DMS79 (cell line): ENCODE measurements around the gene HNF1B.
A peak's percentile ranks its signal among the peaks of the same experiment; 100 is the strongest.

Experiments
- DNase-seq: peaks from one replicate; lab custom pipeline; 2025; lab: John Stamatoyannopoulos, UW

HNF1B gene

DNA sequence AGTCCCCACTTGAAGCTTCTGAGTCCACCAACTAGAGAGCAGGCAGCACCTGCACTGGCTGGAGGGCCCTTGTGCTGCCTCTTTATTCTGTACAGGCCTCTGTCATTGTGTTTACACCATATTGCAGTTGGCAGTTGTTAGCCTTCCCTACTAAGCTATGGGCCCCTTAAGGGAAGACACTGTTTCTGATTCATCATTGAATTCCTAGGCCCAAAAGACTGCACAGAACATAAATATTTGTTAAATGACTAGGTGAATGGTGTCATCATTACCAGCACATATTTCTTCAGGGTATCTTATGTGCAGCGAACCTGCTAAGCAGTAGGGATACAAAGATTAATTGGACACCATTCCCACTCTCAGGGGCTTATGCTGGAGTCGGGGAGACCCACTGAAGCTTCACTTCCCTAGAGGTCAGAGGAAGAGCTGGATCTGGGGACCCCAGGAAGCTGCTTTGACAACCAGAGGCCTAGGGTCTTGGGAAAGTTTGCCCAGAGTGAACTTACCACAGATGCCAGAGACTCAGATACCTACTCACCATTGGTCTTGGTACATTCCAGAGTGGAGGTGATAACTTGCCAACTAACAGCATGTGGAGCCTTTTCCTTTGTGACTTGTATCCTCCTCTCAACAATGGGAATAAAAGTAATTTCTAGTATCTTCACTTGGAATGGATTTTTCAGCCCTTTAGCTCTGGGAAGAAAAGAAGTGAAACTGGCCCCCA is 72.9 kb downstream of the HNF1B start:
- peak; percentile 92 for DNase-seq

DNA sequence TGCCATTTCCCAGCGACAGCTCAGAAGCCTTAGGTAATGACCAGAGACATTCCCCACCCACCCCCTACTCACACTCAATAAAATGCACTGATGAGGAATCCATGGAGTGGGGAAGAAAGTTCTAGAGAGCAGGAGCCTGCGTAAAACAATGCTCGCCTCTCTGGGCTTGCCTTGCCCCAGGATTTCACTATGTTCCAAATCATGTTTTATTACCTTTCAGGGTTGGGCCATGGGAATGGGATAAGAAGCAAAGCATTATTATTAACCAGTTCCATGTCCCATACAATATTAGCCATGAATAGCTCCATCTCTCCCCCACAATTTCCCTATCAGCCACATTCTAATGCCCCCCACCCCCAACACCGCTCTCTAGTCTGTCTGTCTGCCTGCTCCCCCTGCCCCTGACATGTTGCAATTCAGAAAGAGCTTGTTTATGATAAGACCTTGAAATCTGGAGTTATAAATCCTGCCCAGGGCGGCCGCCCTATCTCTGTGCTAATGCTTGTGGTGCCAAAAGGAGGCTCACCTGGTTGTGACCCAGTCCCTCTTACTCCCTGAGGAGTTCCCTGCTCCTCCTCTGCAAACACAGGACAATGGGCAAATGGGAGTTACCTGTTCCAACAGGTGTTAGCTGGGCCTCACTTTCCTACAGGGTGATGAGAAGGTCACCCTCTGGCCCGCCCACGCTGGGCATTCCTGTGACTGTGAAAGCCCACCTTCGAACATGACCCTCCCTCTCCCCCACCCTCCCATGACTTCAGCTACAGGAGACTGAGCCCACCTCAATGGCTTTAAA is 73.6 kb downstream of the HNF1B start:
- DNase-seq, result no peak

DNA sequence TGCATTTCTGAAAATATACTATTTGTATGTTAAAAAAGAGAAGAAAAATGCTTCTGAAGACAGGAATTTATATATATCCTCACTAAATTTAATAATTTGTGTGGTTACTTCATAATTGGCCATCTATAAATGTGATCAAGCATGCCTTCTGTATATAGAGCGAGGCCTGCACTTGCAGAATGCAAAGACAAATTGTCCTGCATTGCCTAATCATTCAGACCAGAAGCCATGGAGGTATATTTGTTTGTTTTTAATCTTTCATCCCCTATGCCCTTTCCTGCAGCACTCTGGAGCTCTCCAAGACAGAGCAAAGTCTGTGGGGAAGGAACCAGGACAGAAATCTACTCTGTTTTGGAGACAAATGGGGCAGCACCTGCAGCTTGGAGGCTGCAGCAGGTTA is 77.8 kb downstream of the HNF1B start:
- DNase-seq, result no peak

DNA sequence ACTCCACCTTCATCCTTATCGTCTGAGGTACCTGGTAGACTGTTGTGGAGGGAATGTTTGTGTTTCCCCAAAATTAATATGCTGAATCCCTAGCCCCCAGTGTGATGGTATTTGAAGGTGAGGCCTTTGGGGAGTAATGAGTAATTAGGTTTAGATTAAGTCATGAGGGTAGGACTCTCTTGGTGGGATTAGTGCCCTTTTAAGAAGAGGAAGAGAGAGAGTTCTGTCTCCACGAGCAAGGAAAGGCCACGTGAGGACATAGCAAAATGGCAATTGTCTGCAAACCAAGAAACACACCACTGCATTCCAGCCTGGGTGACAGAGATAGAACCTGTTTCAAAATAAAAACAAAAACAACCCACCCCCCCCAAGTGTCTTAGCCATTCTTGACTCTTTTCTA is 80.6 kb downstream of the HNF1B start:
- no peak for DNase-seq

DNA sequence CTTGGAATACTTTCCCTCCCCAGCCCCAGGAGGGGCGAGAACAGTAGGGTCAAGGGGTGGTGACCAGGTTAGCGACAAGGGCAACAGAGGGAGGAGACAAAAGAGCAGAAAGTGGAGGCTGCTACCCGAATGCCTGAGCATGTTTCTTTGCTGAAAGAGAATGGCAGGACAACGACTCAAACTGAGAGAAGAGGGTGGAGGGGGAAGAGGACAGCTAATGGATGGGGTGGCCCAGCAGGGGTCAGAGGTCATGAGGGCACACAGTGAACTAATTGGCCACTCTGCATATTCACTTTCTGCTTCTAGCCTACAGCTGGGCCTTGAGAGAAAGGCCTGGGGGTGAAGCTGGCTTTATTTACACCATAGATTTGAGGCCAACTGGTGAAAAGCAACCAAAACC is 82.5 kb downstream of the HNF1B start:
- no peak for DNase-seq

DNA sequence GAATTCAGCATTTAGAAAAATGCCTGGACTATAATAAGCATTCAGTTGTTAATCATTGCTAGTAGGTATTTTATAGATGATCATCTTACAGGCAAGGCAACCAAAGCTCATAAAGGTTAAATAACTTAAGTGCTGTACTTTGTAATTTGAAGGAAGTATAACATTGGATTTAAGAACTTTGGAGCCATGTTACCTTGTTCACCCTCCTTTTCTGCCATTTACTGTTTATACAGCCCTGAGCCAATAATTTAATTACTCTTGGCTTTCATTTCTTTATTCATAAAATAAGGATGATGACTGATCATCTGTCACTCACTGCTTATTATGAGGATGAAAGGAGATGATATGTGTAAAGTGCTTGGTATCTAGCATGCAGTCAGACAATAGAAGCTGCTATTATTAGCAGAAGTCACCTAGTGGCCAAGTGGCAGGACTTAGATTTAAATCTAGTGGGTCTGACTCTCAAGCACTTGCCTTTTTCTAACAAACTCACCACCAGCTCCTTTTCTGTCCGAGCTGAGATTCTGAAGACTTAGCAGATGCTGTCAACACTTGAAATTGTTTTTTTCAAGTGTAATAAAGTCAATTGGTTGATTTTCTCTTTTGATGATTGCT is 83.4 kb downstream of the HNF1B start:
- DNase-seq, result no peak

DNA sequence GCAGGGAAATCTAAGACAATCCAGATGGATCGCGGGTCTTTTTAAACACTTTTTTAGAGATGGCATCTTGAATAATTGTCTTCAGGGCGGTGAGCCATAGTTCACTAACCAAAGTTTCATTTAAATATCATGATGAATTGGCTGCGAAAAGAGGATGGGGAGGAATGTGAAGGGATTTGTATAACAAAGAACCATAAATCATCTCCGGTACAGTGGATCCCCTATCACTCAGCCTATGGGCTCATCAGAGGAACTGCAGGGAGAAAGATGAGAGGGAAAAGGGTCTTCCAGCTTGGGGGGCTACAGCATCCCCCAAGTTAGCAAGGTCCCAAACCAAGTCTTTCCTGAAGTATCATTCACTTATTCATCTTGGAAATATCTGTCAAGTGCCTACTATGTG is 84.9 kb downstream of the HNF1B start:
- DNase-seq, result no peak

DNA sequence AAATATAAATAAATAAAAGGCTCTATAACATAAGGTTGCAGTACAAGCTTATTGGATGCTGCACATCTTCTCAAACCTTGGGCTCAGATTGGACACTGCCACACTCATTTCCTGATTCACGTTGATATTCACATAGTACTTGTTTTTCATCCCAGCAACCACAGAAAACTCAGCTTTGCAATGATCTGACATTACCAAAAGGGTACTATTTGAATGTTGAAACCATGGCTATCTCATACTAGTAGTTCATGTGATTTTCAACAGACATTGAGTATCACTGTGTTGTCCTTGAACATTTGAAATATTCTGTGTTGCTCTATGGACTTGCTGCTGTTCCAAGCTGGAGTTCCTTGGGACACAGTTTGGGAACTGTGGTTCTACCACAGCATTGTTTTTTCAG is 87.7 kb downstream of the HNF1B start:
- DNase-seq, result no peak

DNA sequence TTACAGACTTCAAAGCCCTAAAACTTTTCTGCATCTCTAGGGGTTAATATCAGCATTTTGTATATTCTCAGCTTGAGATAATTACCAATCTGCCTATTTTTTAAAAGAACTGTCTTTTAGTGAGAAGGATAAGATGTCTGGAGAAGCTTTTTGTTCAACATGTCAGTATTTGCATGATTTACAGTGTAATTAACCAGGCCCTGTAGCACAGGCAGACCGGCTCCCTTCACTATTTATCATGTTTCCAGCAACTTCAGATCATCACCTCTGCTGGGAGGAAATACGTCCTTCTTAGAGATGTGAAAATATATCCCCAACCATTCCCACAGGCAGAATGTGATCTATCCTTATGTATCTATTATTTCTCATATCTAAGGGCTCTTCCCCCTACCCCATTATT is 93.0 kb downstream of the HNF1B start:
- no peak for DNase-seq

DNA sequence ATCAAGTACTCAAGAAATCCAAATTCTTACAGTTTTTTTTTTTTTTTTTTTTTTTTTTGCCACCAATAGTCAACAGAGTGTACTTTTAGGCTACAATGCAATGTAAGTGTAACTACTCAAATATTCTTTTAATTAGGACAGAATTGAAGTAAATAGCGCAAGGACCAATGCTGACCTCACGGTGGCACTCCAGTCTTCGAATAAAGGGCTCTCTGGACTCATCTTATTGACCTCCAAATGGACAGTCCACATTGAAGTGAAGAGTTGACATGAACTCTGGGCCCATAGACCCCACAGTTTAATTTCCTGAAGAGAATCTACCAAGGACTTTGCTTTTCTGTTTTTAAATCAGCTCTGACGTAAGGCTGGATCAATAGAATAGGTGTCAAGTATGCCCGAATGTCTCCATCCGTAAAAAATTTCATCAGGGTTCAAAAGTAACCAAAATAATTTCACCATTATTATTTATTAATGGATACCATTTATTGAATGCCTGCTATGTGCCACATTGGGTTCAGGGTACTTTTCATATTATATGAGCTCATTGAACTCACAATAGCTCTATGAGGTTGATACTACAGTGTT is 94.3 kb downstream of the HNF1B start:
- no peak for DNase-seq

DNA sequence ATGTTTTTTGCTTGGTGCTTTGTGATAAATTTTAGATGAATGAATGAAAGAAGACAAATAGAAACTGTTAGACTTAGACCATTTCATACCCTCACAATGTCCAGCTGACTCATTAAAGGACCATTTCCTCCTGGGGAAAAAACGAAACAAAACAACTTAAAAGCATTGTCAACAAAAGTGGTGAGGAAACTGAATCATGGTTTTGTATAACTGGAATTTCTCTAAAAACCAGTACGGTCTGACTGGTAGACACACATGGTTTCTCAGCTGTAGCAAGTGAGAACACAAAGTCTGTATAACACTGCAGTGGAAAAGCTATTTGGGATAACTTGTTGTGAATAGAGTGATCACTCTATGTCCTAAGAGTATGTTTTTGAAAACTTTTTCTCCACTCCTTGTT is 96.3 kb downstream of the HNF1B start:
- no peak for DNase-seq

DNA sequence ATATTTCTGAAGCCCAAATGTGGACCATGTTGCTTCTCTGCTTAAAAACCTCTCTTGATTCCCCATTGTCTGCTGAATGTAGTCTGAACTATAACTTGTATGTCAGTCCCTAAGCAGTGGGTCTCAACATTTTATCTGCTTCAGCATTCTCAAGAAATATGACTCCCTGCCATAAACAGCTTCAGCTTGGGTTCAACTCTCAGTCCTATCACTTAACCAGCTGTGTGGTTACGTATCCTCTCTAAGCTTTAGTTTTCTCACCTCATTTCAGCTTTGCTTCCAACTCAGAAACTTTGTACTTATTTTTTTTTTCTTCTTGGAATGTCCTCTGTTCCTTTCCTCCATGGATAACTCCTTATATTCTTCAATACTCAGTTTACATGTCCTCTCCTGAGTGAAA is 97.0 kb downstream of the HNF1B start:
- DNase-seq, result no peak

DNA sequence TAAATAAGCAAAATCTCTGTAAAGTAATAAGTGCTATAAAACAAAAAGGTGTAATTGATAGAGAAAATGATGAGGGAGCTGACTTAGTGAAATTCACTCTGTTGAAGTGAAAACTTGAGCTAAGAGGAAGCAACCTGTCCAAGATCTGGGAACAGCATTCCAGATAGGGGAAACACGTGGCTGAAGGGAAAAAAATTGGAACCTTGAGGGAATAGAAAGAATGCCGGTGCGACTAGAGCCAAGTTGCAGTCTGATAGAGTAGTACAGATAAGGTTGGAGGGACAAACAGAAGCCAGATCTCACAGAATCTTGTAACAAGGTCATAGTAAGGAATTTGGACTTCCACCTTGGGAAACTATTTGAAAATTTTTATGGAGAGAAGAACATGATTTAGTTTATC is 101.0 kb downstream of the HNF1B start:
- DNase-seq, result no peak

DNA sequence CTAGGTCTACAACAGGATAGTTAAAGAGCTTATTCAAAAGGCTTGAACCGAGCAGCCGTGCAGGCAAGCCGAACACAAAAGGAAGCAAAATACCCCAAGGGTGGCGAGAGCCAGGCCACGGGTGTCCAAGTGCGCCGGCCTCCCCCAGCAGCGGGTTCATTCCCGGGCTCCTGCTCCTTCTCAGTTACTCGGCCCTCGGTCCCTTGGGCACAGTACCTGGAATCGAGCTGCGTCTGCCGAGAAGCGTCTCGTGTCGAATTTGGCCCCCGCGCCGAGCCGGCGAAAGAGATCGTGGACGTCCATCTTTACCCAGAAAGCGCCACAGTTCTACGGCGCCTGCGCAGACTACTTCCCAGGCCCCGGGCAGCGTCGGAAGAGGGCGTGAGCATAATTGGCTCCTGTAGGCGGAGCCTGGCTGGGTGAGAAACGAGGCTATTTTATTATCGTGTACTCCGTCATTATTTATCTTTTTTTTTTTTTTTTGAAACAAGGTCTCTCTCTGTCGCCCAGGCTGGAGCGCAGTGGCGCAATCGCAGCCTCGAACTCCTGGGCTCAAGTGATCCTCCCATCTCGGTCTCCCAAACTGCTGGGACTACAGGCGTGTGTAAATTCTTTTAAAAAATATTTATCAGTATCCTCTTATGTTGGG is 101.6 kb downstream of the HNF1B start, which contains the start of gene DDX52:
Gene DDX52, minus strand, starts transcription at position 329 of the 649 bp plus-strand sequence. Its CDS starts 26 bp downstream, at position 303.
- DNase-seq, result peak; percentile 90

DNA sequence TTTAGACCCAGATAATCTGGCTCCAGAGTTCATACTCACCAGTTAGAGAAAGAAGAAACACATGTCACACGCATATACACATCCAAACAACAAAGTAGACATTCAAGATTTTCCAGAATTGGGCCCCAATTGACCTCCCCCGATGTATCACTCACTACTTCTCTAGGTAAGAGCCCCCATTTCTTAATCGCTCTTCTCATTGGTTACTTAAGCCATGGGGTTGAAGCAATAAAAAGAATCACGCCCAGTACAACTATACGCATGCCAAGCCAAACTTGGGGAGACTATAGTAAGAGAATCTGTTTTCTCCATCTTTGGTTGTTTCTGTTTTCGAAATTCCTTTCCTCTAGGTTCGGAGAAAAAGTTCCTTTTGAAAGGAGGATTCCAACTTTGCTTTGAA is 102.2 kb downstream of the HNF1B start:
- no peak for DNase-seq

DNA sequence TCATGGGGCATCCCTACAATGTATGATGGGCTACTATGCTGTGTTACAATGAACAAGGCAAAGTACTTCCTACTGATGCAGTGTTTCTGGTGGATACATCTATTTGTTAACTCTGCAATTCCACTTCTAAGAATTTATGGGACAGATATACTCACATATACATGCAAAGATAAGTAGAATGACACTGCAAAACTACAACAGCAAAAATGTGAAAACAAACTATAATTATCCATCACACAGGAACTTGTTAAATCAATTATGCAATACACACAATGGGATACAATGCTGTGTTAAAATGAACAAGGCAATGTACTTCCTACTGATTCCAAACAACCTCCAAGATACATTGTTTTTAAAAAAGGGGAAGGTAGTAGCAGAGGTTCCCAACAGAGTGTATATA is 104.8 kb downstream of the HNF1B start:
- DNase-seq, result no peak

DNA sequence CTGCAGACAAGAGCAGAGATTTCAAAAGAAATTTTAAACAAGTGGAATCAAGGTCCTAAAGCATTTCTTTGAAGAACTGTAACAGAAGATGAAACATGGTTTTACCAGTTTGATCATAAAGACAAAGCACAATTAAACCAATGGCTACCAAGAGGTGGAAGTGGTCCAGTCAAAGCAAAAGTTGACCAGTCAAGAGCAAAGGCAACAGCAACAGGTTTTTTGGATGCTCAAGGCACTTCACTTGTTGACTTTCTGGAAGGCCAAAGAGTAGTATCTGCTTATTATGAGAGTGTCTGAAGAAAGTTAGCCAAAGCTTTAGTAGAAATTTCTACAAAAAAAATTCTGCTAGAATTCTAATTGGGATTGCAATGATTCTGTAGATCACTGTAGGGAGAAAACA is 106.9 kb downstream of the HNF1B start:
- DNase-seq, result no peak
